DOHH2 (cell line): Measurements from ENCODE around the gene ORC3.

ENCODE experiments used
- H3F3A ChIP-seq: fragments of 200-600 bp; sonication (generic), shearing (Covaris generic); 2 replicates; pipeline ENCODE4 v1.6.0; 2016; ENCODE audit warnings: antibody characterized with exemption, mild to moderate bottlenecking; ENCODE audit not compliant: control insufficient read depth, insufficient read depth
- H3K27ac ChIP-seq: fragments of 200-600 bp; sonication (generic); 2 replicates; pipeline ENCODE4 v1.5.1; 2014; ENCODE audit warnings: low read depth, mild to moderate bottlenecking, low read length, moderate library complexity
- H3K27me3 ChIP-seq: fragments of 200-600 bp; sonication (generic); 2 replicates; pipeline ENCODE4 v1.6.1; 2014; ENCODE audit warnings: mild to moderate bottlenecking, low read length, mixed read lengths; ENCODE audit not compliant: control insufficient read depth
- H3K36me3 ChIP-seq: fragments of 200-600 bp; sonication (generic); 2 replicates; pipeline ENCODE4 v1.6.1; 2014; ENCODE audit warnings: mild to moderate bottlenecking, low read length, moderate library complexity, mixed read lengths; ENCODE audit not compliant: control insufficient read depth
- H3K4me1 ChIP-seq: fragments of 200-600 bp; sonication (generic); 2 replicates; pipeline ENCODE4 v1.6.1; 2014; ENCODE audit warnings: mild to moderate bottlenecking, low read length, mixed read lengths; ENCODE audit not compliant: control insufficient read depth
- H3K4me2 ChIP-seq: fragments of 200-600 bp; sonication (generic); 2 replicates; pipeline ENCODE4 v1.6.0; 2014; ENCODE audit warnings: mild to moderate bottlenecking, low read length, moderate library complexity
- H3K4me3 ChIP-seq: fragments of 200-600 bp; sonication (generic); 2 replicates; pipeline ENCODE4 v1.5.1; 2014; ENCODE audit warnings: mild to moderate bottlenecking, low read length, mixed read lengths
- H3K79me2 ChIP-seq: fragments of 200-600 bp; sonication (generic); 2 replicates; pipeline ENCODE4 v1.6.1; 2014; ENCODE audit warnings: mild to moderate bottlenecking, low read length, mixed read lengths; ENCODE audit not compliant: control insufficient read depth
- H3K9me2 ChIP-seq: fragments of 200-600 bp; sonication (generic); replicated peaks from 2 replicates; pipeline ENCODE4 v1.6.1; 2014; ENCODE audit warnings: mild to moderate bottlenecking, low read length, mixed read lengths; ENCODE audit not compliant: control insufficient read depth
- H3K9me3 ChIP-seq: fragments of 200-600 bp; sonication (generic); 2 replicates; pipeline ENCODE4 v1.6.1; 2014; ENCODE audit warnings: antibody characterized with exemption, low read length, mixed read lengths; ENCODE audit not compliant: control insufficient read depth, insufficient read depth
- H4K20me1 ChIP-seq: fragments of 200-600 bp; sonication (generic); 2 replicates; pipeline ENCODE4 v1.6.0; 2014; ENCODE audit warnings: low read depth, mild to moderate bottlenecking, antibody characterized with exemption, low read length, moderate library complexity; ENCODE audit not compliant: control insufficient read depth, insufficient read depth
- CTCF ChIP-seq: fragments of 200-600 bp; sonication (generic); IDR thresholded peaks from one replicate; pipeline ENCODE4 v1.5.1; 2014; ENCODE audit warnings: antibody characterized with exemption, mild to moderate bottlenecking, low read depth, low read length; ENCODE audit not compliant: poor library complexity, severe bottlenecking
- EZH2phosphoT487 ChIP-seq: fragments of 200-600 bp; sonication (generic); IDR thresholded peaks from 2 replicates; pipeline ENCODE4 v1.6.1; 2017; ENCODE audit warnings: borderline replicate concordance, mild to moderate bottlenecking, antibody characterized with exemption, low read length, moderate library complexity, mixed read lengths

ORC3 gene

GRCh38 chr6:87654122-87654521, 64.2 kb downstream of the ORC3 start:
- TF ChIP-seq EZH2phosphoT487 (no peak), CTCF (no peak)
- H4K20me1 ChIP-seq = no peaks in the 10 kb centered on the region
- peaks cover 17% of the 10 kb centered on the region for H3K36me3 ChIP-seq
- H3K27ac ChIP-seq = no peak overlapping the region
- peaks cover 7% of the 10 kb centered on the region for H3F3A ChIP-seq
- H3K4me3 ChIP-seq = no peak overlapping the region
- H3K9me3 ChIP-seq = no peaks in the 10 kb centered on the region
- no peaks in the 10 kb centered on the region for H3K27me3 ChIP-seq
- peaks cover 19% of the 10 kb centered on the region for H3K4me1 ChIP-seq
- no peaks in the 10 kb centered on the region for H3K9me2 ChIP-seq
- H3K79me2 ChIP-seq = no peaks in the 10 kb centered on the region
- no peak overlapping the region for H3K4me2 ChIP-seq

- Histone ChIP-seq H3K36me3 (peaks cover 17% of the 10 kb centered on the region), H3F3A (peaks cover 7% of the 10 kb centered on the region), H3K4me1 (peaks cover 19% of the 10 kb centered on the region), H3K27me3 (no peaks in the 10 kb centered on the region), H4K20me1 (no peaks in the 10 kb centered on the region), H3K9me3 (no peaks in the 10 kb centered on the region), H3K9me2 (no peaks in the 10 kb centered on the region), H3K27ac (no peak overlapping the region), H3K4me2 (no peak overlapping the region), H3K4me3 (no peak overlapping the region), H3K79me2 (no peaks in the 10 kb centered on the region)
- TF ChIP-seq CTCF (no peak), EZH2phosphoT487 (no peak)
These were observed 65.0 kb downstream of the ORC3 start for GRCh38 chr6:87654875-87655454.

GRCh38 chr6:87655824-87656223, 65.9 kb downstream of the ORC3 start:
- no peak overlapping the region for H3K27ac ChIP-seq
- H3K4me3 ChIP-seq = no peak overlapping the region
- no peaks in the 10 kb centered on the region for H3K9me3 ChIP-seq
- TF ChIP-seq CTCF = no peak
- TF ChIP-seq EZH2phosphoT487 = no peak
- H3K4me2 ChIP-seq = no peak overlapping the region
- H3K27me3 ChIP-seq = no peaks in the 10 kb centered on the region
- no peaks in the 10 kb centered on the region for H4K20me1 ChIP-seq
- peaks cover 7% of the 10 kb centered on the region for H3F3A ChIP-seq
- H3K36me3 ChIP-seq = peaks cover 19% of the 10 kb centered on the region
- no peaks in the 10 kb centered on the region for H3K9me2 ChIP-seq
- H3K79me2 ChIP-seq = no peaks in the 10 kb centered on the region
- H3K4me1 ChIP-seq = peaks cover 19% of the 10 kb centered on the region

GRCh38 chr6:87656857-87657256, 66.9 kb downstream of the ORC3 start:
- H4K20me1 ChIP-seq = no peaks in the 10 kb centered on the region
- H3F3A ChIP-seq = peaks cover 7% of the 10 kb centered on the region
- H3K4me2 ChIP-seq = peak overlapping the region; percentile 28
- peak overlapping the region; percentile 42 for H3K27ac ChIP-seq
- peaks cover 19% of the 10 kb centered on the region for H3K4me1 ChIP-seq
- H3K4me3 ChIP-seq = no peak overlapping the region
- H3K9me2 ChIP-seq = no peaks in the 10 kb centered on the region
- TF ChIP-seq CTCF = no peak
- no peak for TF ChIP-seq EZH2phosphoT487
- peaks cover 25% of the 10 kb centered on the region for H3K36me3 ChIP-seq
- H3K27me3 ChIP-seq = no peaks in the 10 kb centered on the region
- no peaks in the 10 kb centered on the region for H3K79me2 ChIP-seq
- no peaks in the 10 kb centered on the region for H3K9me3 ChIP-seq
